HEK293 (cell line): ENCODE measurements around the gene LPIN3.

Experiments
- REST ChIP-seq: fragments of 450-650 bp; formaldehyde crosslinking; IDR thresholded peaks from 2 replicates; pipeline ENCODE4 v1.5.1; 2016; ENCODE audit warnings: missing biosample characterization, missing genetic modification characterization
- SP2 ChIP-seq: fragments of 450-650 bp; formaldehyde crosslinking; IDR thresholded peaks from 2 replicates; pipeline ENCODE4 v1.5.1; 2016; ENCODE audit warnings: missing biosample characterization, missing genetic modification characterization
- ZBTB21 ChIP-seq: fragments of 450-650 bp; formaldehyde crosslinking; IDR thresholded peaks from 2 replicates; pipeline ENCODE4 v1.5.1; 2017; ENCODE audit warnings: missing biosample characterization, missing genetic modification characterization
- ZFP37 ChIP-seq: fragments of 450-650 bp; formaldehyde crosslinking; IDR thresholded peaks from 2 replicates; pipeline ENCODE4 v1.5.1; 2016; ENCODE audit warnings: missing biosample characterization, missing genetic modification characterization
- ZNF830 ChIP-seq: fragments of 450-650 bp; IDR thresholded peaks from 2 replicates; pipeline ENCODE4 v1.5.0; 2018; ENCODE audit warnings: missing biosample characterization, missing genetic modification characterization, low read depth, mild to moderate bottlenecking, moderate library complexity
- TF ChIP-seq, protein P1 (sequence below): fragments of 450-650 bp; formaldehyde crosslinking; IDR thresholded peaks from 2 replicates; pipeline ENCODE4 v1.5.1; 2016; ENCODE audit warnings: missing biosample characterization, missing genetic modification characterization
- TF ChIP-seq, protein P2 (sequence below): fragments of 450-650 bp; formaldehyde crosslinking; IDR thresholded peaks from 2 replicates; pipeline ENCODE4 v1.5.1; 2016; ENCODE audit warnings: missing biosample characterization, missing genetic modification characterization, low read depth

DNA sequence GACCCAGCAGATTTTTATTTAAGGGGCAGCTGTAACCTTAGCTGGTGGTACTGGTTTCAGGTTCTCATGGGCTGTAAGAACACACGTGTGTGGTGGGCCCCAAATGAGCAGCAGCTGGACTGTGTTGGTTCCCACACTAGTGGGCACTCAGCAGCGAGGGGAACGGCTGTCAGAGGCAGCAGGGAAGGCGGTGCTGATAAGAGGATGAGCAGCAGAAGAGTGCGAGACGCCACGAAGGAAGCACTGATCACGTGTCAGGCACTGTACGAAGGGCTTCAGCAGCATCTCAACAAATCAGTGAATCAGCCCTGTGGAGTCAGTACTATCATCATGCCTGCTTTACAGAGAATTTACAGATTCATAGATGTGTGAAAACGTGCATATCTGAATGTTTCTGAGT lies 67.0 kb downstream of the LPIN3 start:
- TF ChIP-seq, protein P1, sequence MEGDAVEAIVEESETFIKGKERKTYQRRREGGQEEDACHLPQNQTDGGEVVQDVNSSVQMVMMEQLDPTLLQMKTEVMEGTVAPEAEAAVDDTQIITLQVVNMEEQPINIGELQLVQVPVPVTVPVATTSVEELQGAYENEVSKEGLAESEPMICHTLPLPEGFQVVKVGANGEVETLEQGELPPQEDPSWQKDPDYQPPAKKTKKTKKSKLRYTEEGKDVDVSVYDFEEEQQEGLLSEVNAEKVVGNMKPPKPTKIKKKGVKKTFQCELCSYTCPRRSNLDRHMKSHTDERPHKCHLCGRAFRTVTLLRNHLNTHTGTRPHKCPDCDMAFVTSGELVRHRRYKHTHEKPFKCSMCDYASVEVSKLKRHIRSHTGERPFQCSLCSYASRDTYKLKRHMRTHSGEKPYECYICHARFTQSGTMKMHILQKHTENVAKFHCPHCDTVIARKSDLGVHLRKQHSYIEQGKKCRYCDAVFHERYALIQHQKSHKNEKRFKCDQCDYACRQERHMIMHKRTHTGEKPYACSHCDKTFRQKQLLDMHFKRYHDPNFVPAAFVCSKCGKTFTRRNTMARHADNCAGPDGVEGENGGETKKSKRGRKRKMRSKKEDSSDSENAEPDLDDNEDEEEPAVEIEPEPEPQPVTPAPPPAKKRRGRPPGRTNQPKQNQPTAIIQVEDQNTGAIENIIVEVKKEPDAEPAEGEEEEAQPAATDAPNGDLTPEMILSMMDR (tag by site-specific recombination) = no peak
- no peak for TF ChIP-seq SP2 (tag by site-specific recombination)
- TF ChIP-seq ZNF830 = no peak
- no peak for TF ChIP-seq ZBTB21
- TF ChIP-seq REST (tag by site-specific recombination) = no peak
- TF ChIP-seq, protein P2, sequence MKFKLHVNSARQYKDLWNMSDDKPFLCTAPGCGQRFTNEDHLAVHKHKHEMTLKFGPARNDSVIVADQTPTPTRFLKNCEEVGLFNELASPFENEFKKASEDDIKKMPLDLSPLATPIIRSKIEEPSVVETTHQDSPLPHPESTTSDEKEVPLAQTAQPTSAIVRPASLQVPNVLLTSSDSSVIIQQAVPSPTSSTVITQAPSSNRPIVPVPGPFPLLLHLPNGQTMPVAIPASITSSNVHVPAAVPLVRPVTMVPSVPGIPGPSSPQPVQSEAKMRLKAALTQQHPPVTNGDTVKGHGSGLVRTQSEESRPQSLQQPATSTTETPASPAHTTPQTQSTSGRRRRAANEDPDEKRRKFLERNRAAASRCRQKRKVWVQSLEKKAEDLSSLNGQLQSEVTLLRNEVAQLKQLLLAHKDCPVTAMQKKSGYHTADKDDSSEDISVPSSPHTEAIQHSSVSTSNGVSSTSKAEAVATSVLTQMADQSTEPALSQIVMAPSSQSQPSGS = no peak
- no peak for TF ChIP-seq ZFP37 (tag by site-specific recombination)
